T-helper 1 cell treated with Interleukin-12 subunit alpha and Interleukin-12 subunit beta and Interleukin-4 antibody, amounts not matched to agents 30 μg/mL and 1 μg/mL, for 36 hours (primary cell): ENCODE results near the gene HNRNPUL1.
"Not testable (repeated sequence)": the region's sequence is repeated elsewhere in the genome, so short reads cannot be mapped to it uniquely, and the experiment has no call there.

Experiments
- H3K27ac Mint-ChIP-seq: one replicate; pipeline ENCODE4 v1.8.0; 2021; ENCODE audit warnings: mild to moderate bottlenecking, mixed read lengths
- H3K27me3 Mint-ChIP-seq: one replicate; pipeline ENCODE4 v1.8.0; 2021; ENCODE audit warnings: low read depth, mixed read lengths
- H3K36me3 Mint-ChIP-seq: one replicate; pipeline ENCODE4 v1.8.0; 2021; ENCODE audit warnings: low read depth, mixed read lengths
- H3K4me1 Mint-ChIP-seq: one replicate; pipeline ENCODE4 v1.8.0; 2021; ENCODE audit warnings: low read depth, mixed read lengths
- H3K4me3 Mint-ChIP-seq: one replicate; pipeline ENCODE4 v1.8.0; 2021; ENCODE audit warnings: mild to moderate bottlenecking, moderate library complexity, mixed read lengths
- H3K9me3 Mint-ChIP-seq: one replicate; pipeline ENCODE4 v1.8.0; 2021; ENCODE audit warnings: mixed read lengths

Gene HNRNPUL1

DNA sequence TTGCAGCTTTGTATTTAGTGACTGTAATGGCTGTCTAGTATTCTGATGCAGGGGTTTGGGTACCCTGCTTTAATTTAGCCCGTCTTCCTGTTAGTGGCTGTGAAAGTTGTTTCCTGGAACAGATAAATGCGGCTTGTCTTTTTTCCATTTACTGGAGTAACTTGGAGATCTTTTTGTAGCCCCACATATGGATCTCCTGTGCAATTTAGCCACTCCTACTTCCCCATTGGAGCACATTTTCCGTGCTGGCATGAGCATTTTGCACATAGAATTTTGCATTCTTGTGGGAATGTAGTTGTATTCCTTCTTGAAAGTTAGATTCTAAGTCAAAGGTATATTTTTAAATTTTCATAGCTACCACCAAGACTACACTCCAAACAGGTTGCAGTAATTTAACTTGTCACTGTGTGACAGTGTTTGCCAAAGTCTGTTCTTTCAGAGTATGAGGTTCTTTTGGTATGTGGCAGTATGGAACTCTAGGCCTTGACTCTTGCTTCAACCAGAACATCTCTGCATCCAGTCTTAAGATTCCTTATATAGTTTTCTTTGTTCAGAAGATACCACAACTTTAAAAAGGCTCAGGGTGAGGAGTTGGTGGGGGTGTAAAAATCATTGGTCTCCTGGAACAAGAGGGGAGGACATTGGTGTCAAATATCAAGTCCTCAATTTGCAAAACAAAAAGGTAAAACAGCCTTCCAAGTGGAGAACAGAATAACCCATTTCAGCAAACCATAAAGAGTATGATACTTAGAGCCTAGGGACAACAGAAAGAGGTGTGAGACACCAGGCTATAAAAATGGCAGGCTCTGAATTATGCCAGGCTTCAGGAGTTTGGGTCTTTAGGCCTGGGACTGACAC lies 24.7 kb downstream of the HNRNPUL1 start:
- H3K27me3 Mint-ChIP-seq = no peaks in the 10 kb centered on the region
- H3K27ac Mint-ChIP-seq = peak overlapping the region; percentile 41
- peaks cover 54% of the 10 kb centered on the region for H3K36me3 Mint-ChIP-seq
- H3K4me1 Mint-ChIP-seq = peaks cover 7% of the 10 kb centered on the region
- H3K9me3 Mint-ChIP-seq = no peaks in the 10 kb centered on the region
- H3K4me3 Mint-ChIP-seq = no peak overlapping the region

DNA sequence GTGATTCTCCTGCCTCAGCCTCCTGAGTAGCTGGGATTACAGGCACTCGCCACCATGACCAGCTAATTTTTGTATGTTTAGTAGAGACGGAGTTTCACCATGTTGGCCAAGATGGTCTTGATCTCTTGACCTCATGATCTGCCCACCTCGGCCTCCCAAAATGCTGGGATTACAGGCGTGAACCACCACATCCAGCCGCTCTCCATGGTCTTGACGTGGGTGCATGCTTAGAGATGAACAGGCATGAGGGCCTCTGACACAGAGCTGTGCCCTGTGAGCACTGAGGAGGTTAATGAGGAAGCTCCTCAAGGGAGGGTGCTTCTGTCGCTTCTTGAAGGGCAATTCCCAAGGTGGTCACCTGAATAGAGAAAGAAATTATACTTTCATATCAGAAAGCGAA lies 25.6 kb downstream of the HNRNPUL1 start:
- H3K27ac Mint-ChIP-seq, H3K9me3 Mint-ChIP-seq, H3K4me3 Mint-ChIP-seq, H3K27me3 Mint-ChIP-seq, H3K4me1 Mint-ChIP-seq: not testable (repeated sequence)
- H3K36me3 Mint-ChIP-seq = peaks cover 57% of the 10 kb centered on the region

DNA sequence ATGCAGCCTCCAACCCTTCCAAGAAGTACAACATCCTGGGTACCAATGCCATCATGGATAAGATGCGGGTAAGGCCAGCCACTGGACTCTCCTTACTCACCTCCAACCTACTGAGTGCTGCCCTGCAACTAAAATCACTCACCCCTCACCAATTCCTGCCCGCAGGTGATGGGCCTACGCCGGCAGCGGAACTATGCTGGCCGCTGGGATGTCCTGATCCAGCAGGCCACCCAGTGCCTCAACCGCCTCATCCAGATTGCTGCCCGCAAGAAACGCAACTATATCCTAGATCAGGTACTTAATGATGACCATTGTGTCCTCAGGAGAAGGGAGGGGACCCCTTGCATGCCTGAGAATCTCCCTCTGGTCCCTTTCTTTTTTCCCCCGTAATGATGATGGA lies 30.2 kb downstream of the HNRNPUL1 start:
- Mint-ChIP-seq H3K27ac (peak overlapping the region; percentile 27), H3K4me1 (peaks cover 33% of the 10 kb centered on the region), H3K27me3 (no peaks in the 10 kb centered on the region), H3K4me3 (no peak overlapping the region), H3K9me3 (no peaks in the 10 kb centered on the region), H3K36me3 (peaks cover 68% of the 10 kb centered on the region)

DNA sequence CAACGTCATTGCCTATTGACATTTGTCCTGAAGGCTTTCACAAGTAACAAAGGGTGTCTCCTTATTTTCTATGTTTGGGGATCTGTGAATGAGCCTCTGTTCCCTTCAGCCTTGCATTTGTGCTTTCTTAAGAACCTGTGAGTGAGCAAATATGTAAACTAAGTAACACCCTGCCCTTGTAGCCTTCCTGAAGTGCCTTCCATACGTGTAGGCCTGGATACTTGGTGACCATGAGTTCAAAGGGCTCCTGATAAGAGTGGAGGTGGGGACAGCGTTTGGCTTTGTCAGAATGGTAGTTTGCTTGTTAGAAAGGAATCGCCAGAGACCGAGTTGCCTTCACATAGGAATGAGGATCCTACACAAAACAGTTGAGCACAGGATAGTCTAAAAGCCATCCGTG lies 31.3 kb downstream of the HNRNPUL1 start:
- Mint-ChIP-seq H3K4me3 (no peak overlapping the region), H3K9me3 (no peaks in the 10 kb centered on the region), H3K27me3 (no peaks in the 10 kb centered on the region), H3K27ac (peak overlapping the region; percentile 63), H3K36me3 (peaks cover 77% of the 10 kb centered on the region), H3K4me1 (peaks cover 43% of the 10 kb centered on the region)

DNA sequence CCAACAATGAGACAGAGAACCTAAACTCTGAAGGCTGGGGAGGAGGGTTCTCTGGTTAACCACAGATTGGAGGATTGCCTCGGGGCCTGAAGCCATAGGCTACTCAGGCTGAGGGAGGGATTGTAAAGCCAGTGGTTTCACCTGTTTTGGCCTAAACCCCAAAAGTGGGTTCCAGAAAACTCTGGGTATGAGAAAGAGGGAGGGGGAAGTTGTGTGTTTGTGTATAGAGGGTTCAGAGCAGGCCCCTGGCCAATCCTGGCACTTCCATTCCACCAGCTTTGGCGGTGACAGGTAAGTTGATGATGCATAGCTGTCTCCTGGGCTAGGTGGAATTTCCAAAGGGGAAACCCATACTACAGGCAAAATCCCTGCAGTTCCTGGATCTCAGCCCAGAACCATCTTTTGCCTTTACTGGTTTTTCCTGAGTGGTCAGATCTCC lies 32.3 kb downstream of the HNRNPUL1 start:
- Mint-ChIP-seq H3K4me3 (no peak overlapping the region), H3K9me3 (no peaks in the 10 kb centered on the region), H3K27me3 (no peaks in the 10 kb centered on the region), H3K36me3 (peaks cover 79% of the 10 kb centered on the region), H3K27ac (peak overlapping the region; percentile 83), H3K4me1 (peaks cover 52% of the 10 kb centered on the region)

DNA sequence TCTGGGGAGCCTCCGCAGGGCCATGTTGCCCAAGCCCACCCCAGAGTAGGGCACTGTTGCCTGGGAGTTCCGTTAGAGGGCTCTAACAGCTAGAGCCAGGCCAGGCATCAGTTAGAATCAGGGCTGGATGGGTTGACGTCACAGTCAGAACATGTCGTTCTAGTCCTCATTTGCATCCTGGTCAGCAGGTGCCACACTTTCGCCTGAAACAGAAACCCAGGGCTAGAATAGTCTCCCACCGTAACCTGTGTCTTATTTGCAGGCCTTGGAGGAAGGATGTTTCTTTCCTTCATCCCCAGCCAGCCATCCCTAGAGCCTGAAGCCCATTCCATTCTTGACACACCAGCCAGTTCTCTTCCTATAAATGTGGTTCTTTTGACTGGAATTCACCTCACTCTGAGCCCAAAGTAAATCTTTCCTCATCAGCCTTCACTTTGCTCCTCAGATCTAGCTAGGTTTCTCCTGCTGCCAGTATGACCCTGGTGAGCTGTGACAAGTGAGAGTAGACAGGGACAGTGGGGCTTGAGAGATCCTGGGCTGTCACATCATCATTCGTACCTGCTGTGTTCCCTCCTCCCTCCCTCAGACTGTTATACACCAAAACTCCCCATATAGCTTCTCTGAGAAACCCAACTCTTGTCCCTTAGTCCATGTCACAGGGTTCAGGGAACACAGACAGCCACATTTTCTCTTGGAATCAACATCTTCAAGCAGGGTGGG lies 33.6 kb downstream of the HNRNPUL1 start:
- H3K4me1 Mint-ChIP-seq = peaks cover 60% of the 10 kb centered on the region
- H3K27ac Mint-ChIP-seq = peak overlapping the region; percentile 41
- H3K9me3 Mint-ChIP-seq = no peaks in the 10 kb centered on the region
- H3K36me3 Mint-ChIP-seq = peaks cover 80% of the 10 kb centered on the region
- H3K27me3 Mint-ChIP-seq = no peaks in the 10 kb centered on the region
- H3K4me3 Mint-ChIP-seq = no peak overlapping the region

DNA sequence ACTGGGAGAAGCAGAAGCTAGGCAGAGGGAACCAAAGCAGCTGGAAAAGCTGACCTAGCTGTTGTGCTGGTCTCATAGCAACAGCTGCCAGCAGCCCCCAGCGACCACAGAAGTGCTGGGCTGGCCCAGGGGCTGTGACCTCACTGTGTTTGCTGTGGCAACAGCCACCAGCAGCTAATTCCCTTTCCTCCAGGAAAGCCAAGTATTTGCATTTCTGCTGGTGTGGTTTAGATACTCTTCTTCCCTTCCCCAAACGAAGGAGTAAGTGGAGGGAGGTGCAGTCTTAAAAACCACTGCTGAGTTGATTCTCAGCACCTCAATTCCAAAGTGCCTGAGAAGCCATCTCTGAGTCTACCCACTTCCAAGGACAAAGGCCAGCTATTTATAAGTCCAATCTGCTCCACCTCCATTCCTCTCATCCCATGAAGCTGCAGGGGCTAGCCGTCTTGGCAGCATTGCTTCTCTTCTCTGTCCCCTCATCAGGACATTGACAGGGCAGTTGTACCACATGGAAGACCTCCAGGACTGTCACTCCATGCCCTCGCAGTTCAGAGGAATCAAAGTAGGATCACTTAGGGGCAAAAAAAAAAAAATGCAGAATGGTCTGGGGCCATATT lies 34.3 kb downstream of the HNRNPUL1 start:
- no peak overlapping the region for H3K4me3 Mint-ChIP-seq
- no peaks in the 10 kb centered on the region for H3K27me3 Mint-ChIP-seq
- H3K9me3 Mint-ChIP-seq = no peaks in the 10 kb centered on the region
- H3K27ac Mint-ChIP-seq = peak overlapping the region; percentile 42
- peaks cover 80% of the 10 kb centered on the region for H3K36me3 Mint-ChIP-seq
- H3K4me1 Mint-ChIP-seq = peaks cover 63% of the 10 kb centered on the region

DNA sequence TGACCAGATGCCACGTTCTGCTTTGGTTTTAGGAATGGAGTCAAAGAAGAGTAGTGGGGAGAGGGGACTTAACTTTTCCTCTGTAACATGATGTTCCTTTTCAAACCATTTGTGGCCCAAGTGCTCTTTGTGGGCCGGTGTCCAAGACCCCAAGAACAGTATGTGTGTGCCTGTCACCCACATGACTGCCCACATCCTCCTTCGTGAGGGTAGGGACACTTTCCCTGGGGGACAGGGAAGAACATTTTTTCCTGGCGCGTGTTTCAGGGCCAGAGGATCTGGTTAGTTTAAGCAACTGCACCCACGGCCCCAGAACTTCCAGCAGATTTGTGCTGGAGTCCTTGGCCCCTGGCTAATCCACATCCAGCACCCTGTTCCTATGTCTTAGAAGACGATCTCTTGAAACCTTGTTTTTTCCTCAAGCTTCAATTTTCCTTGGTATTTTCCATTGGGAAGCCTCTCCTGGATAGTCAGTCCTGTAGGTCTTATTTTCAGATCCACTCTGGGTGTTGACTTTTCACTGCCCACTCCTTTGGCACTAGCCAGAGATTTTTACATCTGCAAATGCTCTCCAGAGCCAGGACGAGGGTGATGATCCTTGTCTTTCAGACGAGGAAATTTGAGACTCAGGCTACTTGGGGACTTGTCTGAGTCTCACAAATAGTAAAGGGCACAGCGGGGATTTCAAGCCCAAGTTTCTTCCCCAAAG lies 35.0 kb downstream of the HNRNPUL1 start:
- peak overlapping the region; percentile 78 for H3K27ac Mint-ChIP-seq
- H3K9me3 Mint-ChIP-seq = no peaks in the 10 kb centered on the region
- H3K36me3 Mint-ChIP-seq = peaks cover 81% of the 10 kb centered on the region
- H3K4me3 Mint-ChIP-seq = no peak overlapping the region
- peaks cover 71% of the 10 kb centered on the region for H3K4me1 Mint-ChIP-seq
- no peaks in the 10 kb centered on the region for H3K27me3 Mint-ChIP-seq

DNA sequence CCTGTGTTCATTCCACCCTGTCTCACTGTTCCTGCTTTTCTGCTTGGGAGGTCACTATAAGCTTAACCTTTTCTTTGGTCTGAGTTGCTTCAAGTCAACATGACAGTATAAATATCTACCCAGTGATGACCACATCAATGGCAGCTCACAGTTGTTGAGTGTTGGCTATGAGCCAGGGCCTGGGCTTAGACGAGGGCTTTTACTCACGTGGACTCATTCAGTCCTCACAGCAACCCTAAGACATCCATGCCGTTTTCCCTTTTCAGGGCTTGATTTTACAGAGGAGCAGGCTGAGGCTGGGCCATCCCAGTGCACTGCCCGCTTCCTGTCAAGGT lies 35.5 kb downstream of the HNRNPUL1 start:
- Mint-ChIP-seq H3K9me3 (no peaks in the 10 kb centered on the region), H3K27me3 (no peaks in the 10 kb centered on the region), H3K27ac (peak overlapping the region; percentile 78), H3K4me3 (no peak overlapping the region), H3K4me1 (peaks cover 75% of the 10 kb centered on the region), H3K36me3 (peaks cover 81% of the 10 kb centered on the region)

DNA sequence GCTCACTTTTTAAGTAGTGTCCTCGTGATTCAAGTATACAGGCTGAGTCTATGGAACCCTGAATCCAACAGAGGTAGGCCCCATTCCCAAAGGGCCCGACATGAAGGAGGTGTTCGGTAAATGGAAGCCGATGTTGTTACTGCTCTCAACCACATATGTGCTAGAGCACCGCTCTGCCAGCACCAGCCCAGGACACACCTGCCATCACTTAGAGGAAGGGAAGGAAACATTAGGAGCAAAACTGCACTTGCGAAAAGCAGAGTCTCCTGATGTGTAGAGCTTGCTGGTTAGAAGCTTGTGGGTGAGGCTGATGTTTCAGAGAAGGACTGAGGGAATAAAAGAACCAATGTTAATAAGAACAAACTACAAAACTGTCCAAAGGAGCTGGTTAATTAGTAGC lies 36.4 kb downstream of the HNRNPUL1 start:
- H3K27me3 Mint-ChIP-seq = no peaks in the 10 kb centered on the region
- H3K4me3 Mint-ChIP-seq = no peak overlapping the region
- H3K36me3 Mint-ChIP-seq = peaks cover 81% of the 10 kb centered on the region
- H3K27ac Mint-ChIP-seq = peak overlapping the region; percentile 78
- no peaks in the 10 kb centered on the region for H3K9me3 Mint-ChIP-seq
- H3K4me1 Mint-ChIP-seq = peaks cover 81% of the 10 kb centered on the region

DNA sequence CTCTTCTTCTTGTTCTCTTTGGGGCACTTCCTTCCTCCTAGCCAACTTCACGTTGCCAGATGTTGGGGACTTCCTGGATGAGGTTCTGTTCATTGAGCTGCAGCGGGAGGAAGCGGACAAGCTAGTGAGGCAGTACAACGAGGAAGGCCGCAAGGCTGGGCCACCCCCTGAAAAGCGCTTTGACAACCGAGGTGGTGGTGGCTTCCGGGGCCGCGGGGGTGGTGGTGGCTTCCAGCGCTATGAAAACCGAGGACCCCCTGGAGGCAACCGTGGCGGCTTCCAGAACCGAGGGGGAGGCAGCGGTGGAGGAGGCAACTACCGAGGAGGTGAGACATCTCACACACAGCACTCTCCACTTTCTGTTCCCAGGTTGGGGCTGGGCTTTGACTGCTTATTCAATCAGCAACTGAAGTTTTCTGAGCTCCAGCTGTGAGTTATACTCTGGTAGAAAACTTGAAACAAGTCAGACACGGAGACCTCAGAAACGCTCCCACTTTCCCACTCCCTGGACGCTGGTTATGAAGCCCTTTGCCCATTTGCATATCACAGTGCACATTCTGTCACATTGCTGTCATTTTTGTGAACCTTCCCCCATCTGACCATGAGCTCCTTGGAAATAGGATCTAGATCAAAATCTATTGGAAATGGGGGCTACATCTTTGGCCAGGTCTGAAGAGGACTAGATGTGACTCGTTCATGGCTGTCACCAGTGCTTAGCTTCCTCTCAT lies 38.6 kb downstream of the HNRNPUL1 start:
- peaks cover 76% of the 10 kb centered on the region for H3K36me3 Mint-ChIP-seq
- peaks cover 78% of the 10 kb centered on the region for H3K4me1 Mint-ChIP-seq
- H3K27me3 Mint-ChIP-seq = no peaks in the 10 kb centered on the region
- H3K9me3 Mint-ChIP-seq = no peaks in the 10 kb centered on the region
- H3K27ac Mint-ChIP-seq = peak overlapping the region; percentile 95
- peak overlapping the region; percentile 77 for H3K4me3 Mint-ChIP-seq

DNA sequence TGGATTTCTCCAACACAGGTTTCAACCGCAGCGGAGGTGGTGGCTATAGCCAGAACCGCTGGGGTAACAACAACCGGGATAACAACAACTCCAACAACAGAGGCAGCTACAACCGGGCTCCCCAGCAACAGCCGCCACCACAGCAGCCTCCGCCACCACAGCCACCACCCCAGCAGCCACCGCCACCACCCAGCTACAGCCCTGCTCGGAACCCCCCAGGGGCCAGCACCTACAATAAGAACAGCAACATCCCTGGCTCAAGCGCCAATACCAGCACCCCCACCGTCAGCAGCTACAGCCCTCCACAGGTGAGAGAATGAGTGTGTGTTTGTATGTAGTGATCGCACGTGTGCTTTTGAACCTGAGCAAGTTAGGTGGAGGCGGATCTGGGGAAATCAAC lies 39.8 kb downstream of the HNRNPUL1 start:
- H3K9me3 Mint-ChIP-seq = no peaks in the 10 kb centered on the region
- H3K36me3 Mint-ChIP-seq = peaks cover 77% of the 10 kb centered on the region
- no peaks in the 10 kb centered on the region for H3K27me3 Mint-ChIP-seq
- peak overlapping the region; percentile 95 for H3K27ac Mint-ChIP-seq
- H3K4me1 Mint-ChIP-seq = peaks cover 80% of the 10 kb centered on the region
- peak overlapping the region; percentile 77 for H3K4me3 Mint-ChIP-seq

DNA sequence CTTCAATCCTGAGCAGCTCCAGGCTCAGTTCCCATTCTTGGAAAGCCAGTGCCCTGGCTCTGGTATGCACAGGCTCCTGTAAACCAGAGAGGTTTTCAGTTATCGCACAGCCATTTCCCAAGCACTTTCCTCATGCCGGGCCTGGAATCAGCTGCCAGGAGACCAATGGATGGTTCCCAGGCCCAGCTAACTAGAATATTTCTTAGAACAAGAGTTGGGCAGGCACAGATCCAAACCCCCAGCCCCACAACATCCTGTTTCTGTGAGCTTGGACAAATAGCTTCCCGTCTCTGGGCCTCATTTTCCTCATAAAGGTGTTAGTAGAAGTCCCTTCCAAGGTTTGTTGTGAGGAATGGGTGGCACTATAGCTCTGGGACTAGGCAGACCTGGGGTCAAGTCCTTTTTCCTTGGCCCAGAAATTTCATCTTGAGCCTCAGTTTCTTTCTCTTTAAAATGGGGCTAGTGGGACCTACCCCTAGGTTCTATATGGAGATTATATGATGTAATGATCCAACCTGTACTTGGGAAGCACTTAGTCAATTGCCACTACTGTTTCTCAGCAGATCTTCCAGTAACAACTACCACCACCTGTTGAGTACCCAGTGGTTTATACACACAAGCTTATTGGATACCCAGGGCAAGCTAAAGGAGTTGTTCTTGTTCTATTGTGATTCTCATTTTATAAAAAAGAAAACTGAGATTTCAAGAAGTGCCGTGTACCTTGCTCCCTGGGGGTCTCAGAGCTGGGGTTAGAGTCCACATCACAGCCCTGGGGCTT lies 40.7 kb downstream of the HNRNPUL1 start:
- no peaks in the 10 kb centered on the region for H3K9me3 Mint-ChIP-seq
- peak overlapping the region; percentile 75 for H3K4me3 Mint-ChIP-seq
- H3K27me3 Mint-ChIP-seq = no peaks in the 10 kb centered on the region
- H3K4me1 Mint-ChIP-seq = peaks cover 76% of the 10 kb centered on the region
- peaks cover 70% of the 10 kb centered on the region for H3K36me3 Mint-ChIP-seq
- peak overlapping the region; percentile 95 for H3K27ac Mint-ChIP-seq
